ENCODE results near the gene PARD3. TPM values are rescaled to one million over a fixed set of nuclear protein-coding genes. Genes with fewer than 3 reads are reported as not detected.

Gene PARD3
- total RNA-seq, 1 donor from 2014 or later = 22.9 TPM

GRCh38 chr10:34281661-34282582, 533.2 kb downstream of the PARD3 start:
- Mint-ChIP-seq H3K9me3 (ENCODE audit: unreplicated experiment) (no peaks in the 10 kb centered on the region), H3K36me3 (ENCODE audit: unreplicated experiment) (no peaks in the 10 kb centered on the region)
- no peak for DNase-seq

GRCh38 chr10:34280599-34281374, 534.3 kb downstream of the PARD3 start:
- Mint-ChIP-seq H3K4me3 (ENCODE audit: unreplicated experiment) (no peak overlapping the region), H3K36me3 (ENCODE audit: unreplicated experiment) (no peaks in the 10 kb centered on the region), H3K27ac (ENCODE audit: unreplicated experiment) (no peak overlapping the region), H3K27me3 (ENCODE audit: unreplicated experiment) (no peaks in the 10 kb centered on the region), H3K4me1 (ENCODE audit: low read depth, unreplicated experiment) (peaks cover 8% of the 10 kb centered on the region), H3K9me3 (ENCODE audit: unreplicated experiment) (no peaks in the 10 kb centered on the region)
- no peak for TF ChIP-seq CTCF (IDR thresholded peaks at IDR 0.05; ENCODE audit: partially characterized antibody, unreplicated experiment)
- DNase-seq = no peak

More at GRCh38 chr10:34281661-34282582, 533.2 kb downstream of the PARD3 start:
- peak overlapping the region; percentile 25 for H3K27ac Mint-ChIP-seq (ENCODE audit: unreplicated experiment)
- H3K4me3 Mint-ChIP-seq (ENCODE audit: unreplicated experiment) = no peak overlapping the region
- H3K27me3 Mint-ChIP-seq (ENCODE audit: unreplicated experiment) = no peaks in the 10 kb centered on the region
- TF ChIP-seq CTCF (IDR thresholded peaks at IDR 0.05; ENCODE audit: partially characterized antibody, unreplicated experiment) = no peak
- H3K4me1 Mint-ChIP-seq (ENCODE audit: low read depth, unreplicated experiment) = peaks cover 13% of the 10 kb centered on the region

GRCh38 chr10:34275626-34276130, 539.4 kb downstream of the PARD3 start:
- H3K36me3 Mint-ChIP-seq (ENCODE audit: unreplicated experiment) = no peaks in the 10 kb centered on the region
- H3K4me1 Mint-ChIP-seq (ENCODE audit: low read depth, unreplicated experiment) = peaks cover 3% of the 10 kb centered on the region
- H3K9me3 Mint-ChIP-seq (ENCODE audit: unreplicated experiment) = no peaks in the 10 kb centered on the region
- H3K4me3 Mint-ChIP-seq (ENCODE audit: unreplicated experiment) = no peak overlapping the region
- no peak overlapping the region for H3K27ac Mint-ChIP-seq (ENCODE audit: unreplicated experiment)
- DNase-seq = no peak
- no peaks in the 10 kb centered on the region for H3K27me3 Mint-ChIP-seq (ENCODE audit: unreplicated experiment)
- TF ChIP-seq CTCF (IDR thresholded peaks at IDR 0.05; ENCODE audit: partially characterized antibody, unreplicated experiment) = no peak

- no peak for TF ChIP-seq CTCF (IDR thresholded peaks at IDR 0.05; ENCODE audit: partially characterized antibody, unreplicated experiment)
- Mint-ChIP-seq H3K4me3 (ENCODE audit: unreplicated experiment) (no peak overlapping the region), H3K36me3 (ENCODE audit: unreplicated experiment) (no peaks in the 10 kb centered on the region), H3K4me1 (ENCODE audit: low read depth, unreplicated experiment) (peaks cover 1% of the 10 kb centered on the region), H3K9me3 (ENCODE audit: unreplicated experiment) (no peaks in the 10 kb centered on the region), H3K27ac (ENCODE audit: unreplicated experiment) (no peak overlapping the region), H3K27me3 (ENCODE audit: unreplicated experiment) (no peaks in the 10 kb centered on the region)
- DNase-seq = no peak
Measured at GRCh38 chr10:34274906-34275305, 540.2 kb downstream of the PARD3 start.
